SHP77 (cell line): ENCODE data around the gene MED17.
A peak's percentile ranks its signal among the peaks of the same experiment; 100 is the strongest.

Source experiments
- DNase-seq, 2 experiments: peaks; one replicate each; lab custom pipeline; 2025; lab: John Stamatoyannopoulos, UW

Gene MED17

GRCh38 chr11:93849751-93850593 is 65.9 kb downstream of the MED17 start:
- peak; percentile 26 for DNase-seq

DNA sequence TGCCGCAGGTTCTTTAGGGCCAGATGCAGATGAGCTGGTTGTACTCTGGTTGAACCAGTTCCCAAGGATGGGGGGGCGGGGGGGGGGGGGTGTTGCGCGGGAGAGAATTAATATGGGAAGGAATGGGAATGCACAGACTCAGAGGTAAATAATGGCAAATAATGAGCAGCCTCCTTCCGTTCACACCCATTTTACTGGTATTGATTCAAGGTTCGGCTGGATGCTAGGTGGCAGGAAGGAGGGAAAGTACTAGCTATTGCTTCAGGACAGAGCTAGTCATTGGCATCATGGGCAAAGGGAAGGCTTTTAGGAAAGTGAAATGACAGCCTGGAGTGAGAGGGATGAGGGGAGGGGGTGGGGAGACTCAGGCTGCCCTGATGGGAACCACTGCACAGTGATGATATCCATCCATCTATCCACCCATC is 66.5 kb downstream of the MED17 start, which contains the start of gene VSTM5:
Gene VSTM5 (minus strand): TSS at position 25 of the 425 bp plus-strand sequence. CDS start 116 bp downstream, outside the sequence.
- peak in 1 of 2 experiments; percentile 2 for DNase-seq

DNA sequence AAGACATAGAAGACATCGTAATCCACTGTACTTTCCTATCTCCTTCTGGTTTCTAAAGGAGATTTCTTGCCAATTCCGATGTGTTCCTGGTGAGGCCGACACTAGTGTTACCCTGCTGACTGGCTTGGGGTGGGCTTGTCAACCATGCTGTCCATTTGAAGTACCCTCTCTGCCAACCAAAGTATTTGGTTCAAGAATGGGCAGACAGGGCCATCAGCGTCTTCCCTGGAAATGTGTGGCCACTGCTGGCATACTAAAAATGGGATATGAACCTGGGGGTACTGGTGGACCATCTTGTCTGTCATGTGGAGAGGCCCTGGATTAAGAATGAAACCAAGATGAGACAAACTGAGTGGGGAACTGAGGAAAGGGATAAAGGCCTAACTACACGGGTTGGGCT is 68.2 kb downstream of the MED17 start:
- DNase-seq: no peak

- DNase-seq: no peak
These were observed 73.5 kb downstream of the MED17 start for GRCh38 chr11:93857413-93858120.

GRCh38 chr11:93858121-93858775 is 74.2 kb downstream of the MED17 start:
- no peak for DNase-seq

DNA sequence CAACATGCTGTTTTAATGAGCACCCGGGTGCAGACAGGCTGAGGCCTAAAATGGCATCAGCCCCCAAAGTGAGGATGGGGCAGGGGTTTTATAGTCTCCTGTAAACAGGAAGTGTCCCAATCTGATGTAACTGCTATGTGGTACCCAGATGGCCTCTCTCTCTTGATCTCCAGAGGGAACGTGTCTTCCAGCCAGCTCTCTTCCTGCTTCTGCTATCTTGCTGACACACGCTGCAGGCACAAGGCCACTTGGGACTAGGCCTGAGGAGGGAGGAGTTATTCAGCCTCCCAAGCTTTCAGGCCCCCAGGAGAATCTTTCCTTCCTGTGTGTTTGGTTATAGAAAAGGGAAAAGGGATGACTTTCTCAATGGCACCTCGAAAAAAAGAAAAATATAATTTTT is 77.7 kb downstream of the MED17 start:
- DNase-seq: no peak
